Ramos (cell line): ENCODE data around the gene TMEM107.
"Not testable (repeated sequence)": the region's sequence is repeated elsewhere in the genome, so short reads cannot be mapped to it uniquely, and the experiment has no call there.

Experiments
- in situ Hi-C: fragments of 300-500 bp; cut with MboI; formaldehyde crosslinking; loops from one replicate; pipeline ENCODE4 v1.14.3; 2022; ENCODE audit warnings: low sequenced_read_pairs; ENCODE audit not compliant: unreplicated experiment

Gene TMEM107

DNA sequence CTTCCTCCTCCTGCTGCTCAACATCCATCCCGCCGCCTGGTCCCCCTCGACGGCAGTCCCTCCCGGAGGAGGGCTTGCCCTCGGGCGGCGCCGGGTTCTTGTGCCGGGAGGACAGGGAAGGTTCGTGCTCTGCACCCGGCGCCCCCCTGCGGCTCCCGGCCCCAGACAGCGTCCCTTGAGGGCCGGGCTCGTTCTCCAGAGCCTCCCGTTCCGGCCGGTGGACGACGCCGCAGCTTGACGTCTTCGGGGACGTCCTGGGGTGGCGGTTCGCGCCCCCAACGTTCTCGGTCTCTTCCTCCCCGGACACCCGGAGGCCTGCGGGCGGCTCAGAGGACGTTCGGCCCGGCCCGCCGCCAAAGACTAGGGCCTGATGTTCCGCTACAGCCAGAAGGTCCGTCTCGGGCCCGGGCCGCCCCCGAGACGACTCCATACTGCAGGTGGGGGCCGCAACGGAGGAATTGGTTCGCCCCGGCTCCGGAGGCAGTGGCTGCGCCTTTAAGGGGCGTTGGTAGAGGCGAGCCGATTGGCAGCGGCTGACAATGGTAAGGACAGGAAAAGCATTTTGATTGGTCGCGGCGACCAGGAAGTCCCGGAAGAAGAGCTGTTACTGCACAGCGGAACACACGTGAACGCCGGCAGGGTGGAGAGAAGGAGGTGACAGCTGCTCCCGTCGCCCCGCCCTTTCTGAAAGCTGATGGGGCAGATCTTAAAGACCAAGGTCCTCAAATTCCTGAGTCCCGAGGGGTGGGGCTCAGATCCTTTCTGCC is 13.7 kb upstream of the TMEM107 start, which contains the start of gene BORCS6:
BORCS6 (minus strand) TSS at position 470 of the 767 bp plus-strand sequence; CDS start at position 430, 40 bp downstream.
- in situ Hi-C loops: loop anchor here (5.0 kb wide), 1 partner anchor 63 kb away; no protein-coding TSS in a partner anchor

DNA sequence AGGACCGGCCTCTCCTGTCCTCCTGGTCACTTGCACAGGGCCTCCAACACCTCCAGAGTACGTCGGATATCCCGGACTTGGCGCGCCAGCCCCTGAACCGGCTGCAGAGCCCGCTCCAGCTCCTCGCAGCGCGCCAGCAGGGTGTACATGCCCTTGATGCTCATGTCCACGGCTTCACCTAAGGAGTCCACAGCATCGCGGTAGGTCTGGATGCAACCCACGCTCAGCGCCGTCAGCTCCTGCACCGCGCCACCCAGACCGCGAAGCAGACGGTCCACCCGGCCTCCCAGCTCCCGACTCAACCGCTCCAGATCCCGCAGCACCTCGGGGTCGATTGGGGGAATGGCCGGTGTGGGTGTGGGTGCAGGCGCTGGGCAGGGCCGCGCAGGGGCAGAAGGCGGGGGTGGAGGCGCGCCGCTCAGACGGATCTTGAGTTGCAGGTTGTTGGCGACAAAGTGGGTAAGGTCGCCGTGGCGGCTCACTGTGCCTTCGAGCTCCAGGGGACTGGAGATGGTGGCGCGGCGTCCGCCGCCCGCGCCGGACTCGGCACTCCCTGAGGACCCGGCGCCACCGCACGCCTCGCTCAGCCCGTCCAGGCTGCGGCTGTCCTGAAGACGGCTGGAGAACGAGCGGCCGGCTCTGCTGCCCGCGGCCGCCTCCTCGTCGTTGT is 13.0 kb upstream of the TMEM107 start:
- in situ Hi-C loops: loop anchor here (5.0 kb wide), 1 partner anchor 62 kb away; no protein-coding TSS in a partner anchor

DNA sequence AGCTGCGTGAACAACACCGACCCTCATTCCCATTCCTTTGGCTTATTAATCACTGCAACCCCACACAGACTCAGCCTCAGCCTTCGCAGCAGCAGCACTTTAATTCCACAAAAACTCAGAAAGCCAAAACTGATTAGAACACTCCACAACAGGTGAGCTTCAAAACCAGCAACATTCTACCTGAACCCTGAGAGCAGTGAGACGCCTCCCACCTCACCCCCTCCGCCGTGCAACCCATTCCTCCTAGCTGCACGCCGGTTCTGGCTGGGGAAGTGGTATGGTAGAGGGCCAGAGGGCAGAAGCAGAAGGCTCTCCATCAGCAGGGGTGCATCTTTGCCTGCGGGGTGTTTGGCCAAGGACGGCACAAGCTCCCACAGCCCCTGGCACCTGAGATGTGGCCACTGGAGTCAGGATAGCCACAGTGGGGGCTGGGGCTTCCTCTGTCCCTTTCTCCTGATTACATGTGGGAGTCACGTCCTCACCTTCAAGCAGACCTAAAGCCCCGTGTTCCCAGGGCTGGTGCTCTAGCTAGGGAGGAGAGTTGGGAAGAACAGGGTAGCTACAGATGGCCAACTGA is 12.2 kb upstream of the TMEM107 start:
- in situ Hi-C loops: loop anchor here (5.0 kb wide), 1 partner anchor 61 kb away; no protein-coding TSS in a partner anchor

DNA sequence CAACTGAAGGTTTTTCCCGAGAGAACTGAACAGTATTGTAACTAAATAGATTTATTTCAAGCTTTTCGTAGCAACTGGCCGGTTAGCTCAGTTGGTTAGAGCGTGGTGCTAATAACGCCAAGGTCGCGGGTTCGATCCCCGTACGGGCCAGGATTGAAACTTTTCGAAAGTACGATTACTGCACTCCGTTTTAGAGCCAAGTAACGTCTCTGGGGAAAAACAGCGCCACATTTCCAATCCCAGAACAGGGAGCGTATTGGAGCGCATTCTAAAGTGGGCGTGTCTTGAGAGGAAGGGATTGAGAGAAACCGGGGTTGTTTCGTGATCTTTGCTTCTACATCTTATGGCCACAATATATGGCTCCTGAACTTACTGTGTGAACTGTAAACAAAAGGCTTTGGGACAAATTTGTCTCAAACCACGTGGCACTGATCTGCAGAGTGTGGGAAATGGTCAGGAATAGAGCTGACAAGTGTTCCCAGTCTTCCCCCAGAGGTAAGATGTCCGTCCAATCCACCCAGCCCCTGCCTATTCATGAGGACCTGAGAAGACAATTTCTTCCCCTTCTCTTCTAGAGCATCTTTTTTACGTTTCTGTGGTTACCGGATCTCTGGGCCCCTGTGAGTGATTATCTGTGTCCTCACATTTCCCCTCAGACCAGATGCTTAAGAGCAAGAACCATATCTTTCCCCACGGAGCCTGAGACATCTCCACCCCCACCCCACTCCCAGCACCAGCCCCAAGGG is 11.5 kb upstream of the TMEM107 start:
- in situ Hi-C loops: loop anchor here (5.0 kb wide), 1 partner anchor 60 kb away; no protein-coding TSS in a partner anchor

DNA sequence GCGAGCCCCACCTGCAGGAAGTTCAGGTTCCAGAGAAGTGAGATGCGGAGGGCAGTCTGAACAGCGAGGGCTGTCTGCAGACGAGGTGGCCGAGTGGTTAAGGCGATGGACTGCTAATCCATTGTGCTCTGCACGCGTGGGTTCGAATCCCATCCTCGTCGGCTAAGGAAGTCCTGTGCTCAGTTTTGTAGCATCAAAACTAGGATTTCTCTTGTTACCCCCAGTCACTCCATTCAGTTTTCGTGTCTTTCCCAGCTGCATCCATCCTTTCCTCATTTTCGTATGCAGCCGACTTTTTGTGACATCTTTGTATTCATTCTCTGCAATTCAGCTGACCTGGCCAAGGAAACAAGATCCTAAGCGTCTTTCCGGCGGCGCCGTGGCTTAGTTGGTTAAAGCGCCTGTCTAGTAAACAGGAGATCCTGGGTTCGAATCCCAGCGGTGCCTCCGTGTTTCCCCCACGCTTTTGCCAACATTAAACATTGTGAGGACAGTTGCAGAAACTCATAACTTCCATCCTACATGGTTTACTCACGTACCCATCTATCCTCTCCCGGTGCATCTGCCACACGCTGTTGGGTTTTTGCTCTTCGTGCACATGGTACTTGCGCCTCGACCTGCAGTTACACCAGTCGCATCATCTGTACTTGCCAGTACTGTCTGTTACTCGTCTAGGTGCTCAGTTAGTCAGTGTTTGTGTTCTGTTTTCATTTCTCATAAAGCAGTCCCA is 10.8 kb upstream of the TMEM107 start:
- in situ Hi-C loops: loop anchor here (5.0 kb wide), 1 partner anchor 60 kb away; no protein-coding TSS in a partner anchor

DNA sequence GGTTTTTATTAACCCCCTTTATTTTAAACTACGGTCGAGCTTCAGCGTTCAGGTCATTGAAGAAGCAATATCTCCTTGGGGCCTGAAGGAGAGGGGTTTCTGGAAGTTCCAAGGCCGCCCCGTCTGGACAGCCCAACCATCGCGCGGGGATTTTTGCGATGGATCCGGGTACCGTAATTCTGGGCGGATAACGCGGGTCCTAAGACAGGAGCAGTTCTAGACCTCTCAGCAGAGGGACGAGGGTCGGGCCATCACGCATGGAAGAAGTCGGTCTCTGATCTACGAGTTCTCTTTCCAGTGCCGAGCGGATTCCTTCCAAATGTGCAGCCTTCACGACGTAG is 10.2 kb upstream of the TMEM107 start:
- in situ Hi-C loops: loop anchor here (5.0 kb wide), 1 partner anchor 59 kb away; no protein-coding TSS in a partner anchor

DNA sequence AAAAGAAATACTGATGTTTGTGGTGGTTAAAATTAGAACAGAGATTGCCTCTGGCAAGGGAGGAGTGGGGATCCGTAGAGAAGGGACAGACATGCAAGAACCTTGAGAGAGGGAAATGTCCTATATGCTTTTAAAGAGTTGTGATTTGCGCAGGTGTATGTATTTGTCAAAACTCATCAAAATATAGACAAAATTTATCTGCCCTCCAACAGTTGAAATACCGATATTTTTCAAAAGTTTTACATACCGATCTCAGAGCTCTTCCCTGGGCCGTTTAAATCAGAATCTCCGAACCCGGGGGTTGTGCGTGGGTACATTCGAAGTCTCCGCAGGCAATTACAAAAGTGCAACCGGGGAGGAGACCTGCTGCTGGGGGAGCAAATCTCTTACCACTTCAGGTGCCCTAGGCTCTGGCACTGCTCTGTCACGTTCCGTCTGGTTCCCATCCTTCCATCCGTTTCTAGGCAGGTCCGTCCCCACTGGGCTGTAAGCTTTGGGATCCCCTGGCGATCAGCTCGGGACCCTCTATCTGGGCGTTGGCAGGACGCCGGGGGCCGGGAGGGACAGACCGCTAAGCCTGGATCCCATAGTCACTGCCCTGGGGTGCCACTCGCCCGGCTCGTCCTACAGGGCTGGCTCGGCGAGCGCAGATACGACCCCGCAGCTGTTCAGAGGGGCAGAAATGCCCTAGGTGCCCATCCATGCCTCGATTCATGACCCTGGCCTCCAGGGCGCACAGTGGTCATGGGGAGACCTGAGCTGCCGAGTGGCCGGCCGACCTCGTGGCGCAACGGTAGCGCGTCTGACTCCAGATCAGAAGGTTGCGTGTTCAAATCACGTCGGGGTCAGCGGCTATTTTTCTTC is 9.6 kb upstream of the TMEM107 start:
- in situ Hi-C loops: loop anchor here (5.0 kb wide), 1 partner anchor 59 kb away; no protein-coding TSS in a partner anchor

DNA sequence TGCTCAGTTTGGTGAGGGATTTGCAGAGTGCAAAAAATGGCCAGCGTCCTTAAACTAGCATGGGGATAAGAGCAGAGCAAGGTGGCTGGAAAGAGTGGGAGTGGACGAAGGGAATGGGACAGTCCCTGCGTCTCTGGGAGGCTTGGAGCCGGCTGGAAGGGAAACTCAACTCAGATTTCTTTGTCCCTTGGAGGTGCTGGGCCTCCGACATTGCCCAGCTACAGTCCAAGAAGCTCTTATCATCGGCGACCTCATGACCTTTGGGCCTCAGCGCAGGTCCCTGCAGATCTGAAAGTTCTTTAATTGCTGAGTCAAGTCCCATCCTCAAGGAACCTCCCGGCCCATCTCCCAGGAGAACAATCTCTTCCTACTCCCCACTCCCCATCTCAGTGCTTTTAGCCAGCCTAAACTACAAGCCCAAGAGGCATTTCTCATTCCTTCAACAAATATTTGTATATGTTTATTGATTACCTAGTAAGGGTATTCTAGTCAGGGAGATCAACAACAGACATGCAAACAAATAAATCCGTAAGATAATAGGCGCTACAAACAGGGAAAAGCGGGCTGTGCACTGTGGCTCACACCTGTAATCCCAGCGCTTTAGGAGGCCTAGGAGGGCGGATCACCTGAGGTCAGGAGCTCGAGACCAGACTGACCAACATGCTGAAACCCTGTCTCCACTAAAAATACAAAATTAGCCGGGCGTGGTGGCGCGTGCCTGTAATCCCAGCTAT is 985 bp upstream of the TMEM107 start:
- in situ Hi-C loops: no loop called here

DNA sequence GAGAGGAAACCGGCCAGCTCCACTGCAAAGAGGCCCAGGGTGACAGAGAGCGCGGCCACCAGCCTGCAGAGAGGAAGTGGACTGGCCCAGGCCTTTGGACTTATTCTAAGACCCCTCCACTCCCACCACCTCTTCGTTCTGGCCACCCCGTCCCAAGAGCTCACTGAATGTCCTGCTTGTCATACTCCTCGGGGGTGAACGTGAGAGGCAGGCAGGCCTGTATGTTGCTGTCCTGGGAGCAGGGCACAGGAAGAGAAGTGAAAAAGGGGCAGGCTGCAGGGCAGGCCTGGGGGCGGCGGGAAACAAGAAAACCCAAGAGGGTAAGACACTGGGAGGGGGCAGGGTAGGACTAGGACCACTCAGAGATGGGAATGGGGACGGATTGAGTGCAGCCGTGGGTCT is 384 bp downstream of the TMEM107 start:
- in situ Hi-C loops: no loop called here

DNA sequence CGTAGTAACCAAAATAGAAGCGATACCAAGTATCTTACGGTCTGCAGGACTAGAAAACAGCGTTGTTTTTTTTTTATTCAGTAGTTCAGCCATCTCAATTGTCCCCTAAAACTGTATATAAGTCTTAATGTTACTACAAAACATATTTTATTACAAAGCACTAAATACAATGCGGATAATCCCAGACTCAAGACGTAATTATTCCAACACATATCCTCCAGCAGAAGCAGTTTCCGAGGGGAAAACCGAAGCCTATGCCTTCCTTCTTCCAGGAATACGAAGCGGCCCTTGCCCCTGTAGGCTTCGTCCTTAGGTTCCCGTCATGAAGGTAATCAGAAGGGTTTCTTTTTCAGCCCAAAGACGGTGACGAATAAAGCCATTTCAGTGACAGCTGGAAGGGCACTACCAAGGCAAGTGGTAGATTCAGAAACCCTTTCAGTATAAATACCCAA is 2.3 kb downstream of the TMEM107 start:
- in situ Hi-C loops: no loop called here

DNA sequence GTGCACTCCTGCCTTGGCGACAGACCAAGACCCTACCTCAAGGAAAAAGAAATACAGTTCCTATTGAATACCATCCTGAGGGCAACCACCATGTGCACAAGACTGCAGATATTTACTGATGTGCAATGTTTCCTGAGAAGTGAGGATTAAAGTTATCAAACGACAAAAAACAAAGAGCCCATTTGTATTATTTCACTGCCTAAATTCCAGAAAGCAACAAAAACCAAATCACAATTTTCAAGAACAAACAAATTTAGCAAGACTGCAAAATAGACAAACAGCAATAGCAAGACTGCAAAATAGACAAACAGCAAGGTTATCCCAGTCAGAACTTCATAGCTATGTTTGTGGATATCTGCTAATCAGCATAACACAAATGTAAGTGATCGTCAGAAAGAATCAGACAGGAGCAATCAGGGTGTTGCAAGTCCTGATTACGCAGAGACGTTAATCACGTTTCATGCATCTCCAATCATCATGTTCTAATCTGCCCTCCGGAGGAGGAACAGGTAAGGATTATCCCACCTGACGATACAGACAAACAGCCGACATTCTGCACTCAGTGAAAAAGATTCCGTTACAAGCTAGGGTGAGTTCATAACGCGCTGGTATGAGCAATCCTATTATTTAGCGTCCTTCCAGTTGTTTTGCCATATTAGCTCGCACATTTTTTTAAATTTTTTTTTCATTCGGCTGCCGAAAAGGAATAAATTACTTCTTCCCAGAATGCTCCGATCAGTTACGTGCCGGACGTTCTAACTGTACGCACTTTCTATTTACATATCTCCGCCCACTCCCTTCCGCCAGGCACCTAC is 2.9 kb downstream of the TMEM107 start:
- in situ Hi-C loops: no loop called here

DNA sequence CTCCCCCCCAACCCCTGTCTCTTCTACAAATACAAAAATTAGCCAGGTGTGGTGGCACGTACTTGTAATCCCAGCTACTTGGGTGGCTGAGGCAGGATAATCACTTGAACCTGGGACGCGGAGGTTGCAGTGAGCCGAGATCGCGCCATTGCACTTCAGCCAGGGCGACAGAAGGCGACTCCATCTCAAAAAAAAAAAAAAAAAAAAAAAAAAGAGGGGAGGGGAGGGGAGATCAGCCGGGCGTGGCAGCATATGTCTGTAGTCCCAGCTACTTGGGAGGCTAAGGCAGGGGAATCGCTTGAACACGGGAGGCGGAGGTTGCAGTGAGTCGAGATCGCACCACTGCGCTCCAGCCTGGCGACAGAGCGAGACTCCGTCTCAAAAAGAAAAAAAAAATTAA is 6.0 kb downstream of the TMEM107 start:
- in situ Hi-C loops: not testable (repeated sequence)

DNA sequence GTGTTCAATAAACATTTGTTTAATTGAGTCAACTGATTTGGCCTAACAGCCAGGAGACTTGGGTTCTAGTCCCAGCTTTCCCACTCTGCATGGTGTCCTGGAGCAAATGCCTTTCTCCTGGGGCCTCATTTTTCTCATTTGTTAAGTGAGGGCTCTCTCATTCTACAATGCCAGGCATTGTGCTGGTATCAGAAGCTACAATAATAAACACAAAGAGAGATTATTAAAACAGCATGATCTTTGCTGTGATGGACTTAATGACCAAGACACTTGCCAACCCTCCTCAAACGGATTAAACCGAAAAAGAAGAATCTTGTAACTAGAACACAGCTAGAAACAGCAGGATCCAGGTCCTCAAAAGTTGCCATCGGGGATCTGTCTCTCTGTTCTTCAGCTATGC is 8.7 kb downstream of the TMEM107 start:
- in situ Hi-C loops: no loop called here

DNA sequence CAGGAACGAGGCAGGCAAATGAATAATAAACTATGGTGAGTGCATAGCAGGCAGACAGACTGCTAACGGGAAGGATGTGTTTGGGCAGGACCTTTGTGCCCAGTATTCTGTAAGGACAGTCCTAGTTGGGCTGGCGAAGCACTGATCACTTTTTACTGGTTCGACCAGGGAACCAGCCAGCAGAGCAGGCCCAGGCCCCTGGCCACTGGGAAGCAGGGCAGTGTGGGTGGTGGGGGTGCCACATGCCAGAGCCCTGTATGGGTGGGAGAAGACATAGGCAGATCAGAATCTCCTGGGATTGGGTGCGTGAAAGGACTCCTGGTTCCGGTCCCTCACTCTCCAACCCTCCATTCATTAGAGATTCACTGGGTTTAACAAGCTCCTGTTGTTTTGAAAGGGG is 9.4 kb downstream of the TMEM107 start:
- in situ Hi-C loops: no loop called here

DNA sequence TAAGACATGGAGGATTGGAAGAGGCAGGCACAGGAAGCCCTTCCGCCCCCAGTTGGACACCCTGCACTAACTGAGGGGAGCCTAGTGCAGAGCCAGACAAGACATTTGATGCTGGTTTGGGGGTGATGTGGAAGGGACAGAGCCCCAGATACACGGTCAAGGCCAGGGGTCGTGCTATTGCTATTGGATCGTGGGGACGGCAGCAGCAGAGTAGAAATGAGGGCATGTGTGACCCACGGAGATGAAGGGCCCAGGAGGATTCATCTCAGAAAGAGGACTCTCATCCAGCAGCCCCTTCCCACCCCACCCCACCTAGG is 11.4 kb downstream of the TMEM107 start:
- in situ Hi-C loops: no loop called here

DNA sequence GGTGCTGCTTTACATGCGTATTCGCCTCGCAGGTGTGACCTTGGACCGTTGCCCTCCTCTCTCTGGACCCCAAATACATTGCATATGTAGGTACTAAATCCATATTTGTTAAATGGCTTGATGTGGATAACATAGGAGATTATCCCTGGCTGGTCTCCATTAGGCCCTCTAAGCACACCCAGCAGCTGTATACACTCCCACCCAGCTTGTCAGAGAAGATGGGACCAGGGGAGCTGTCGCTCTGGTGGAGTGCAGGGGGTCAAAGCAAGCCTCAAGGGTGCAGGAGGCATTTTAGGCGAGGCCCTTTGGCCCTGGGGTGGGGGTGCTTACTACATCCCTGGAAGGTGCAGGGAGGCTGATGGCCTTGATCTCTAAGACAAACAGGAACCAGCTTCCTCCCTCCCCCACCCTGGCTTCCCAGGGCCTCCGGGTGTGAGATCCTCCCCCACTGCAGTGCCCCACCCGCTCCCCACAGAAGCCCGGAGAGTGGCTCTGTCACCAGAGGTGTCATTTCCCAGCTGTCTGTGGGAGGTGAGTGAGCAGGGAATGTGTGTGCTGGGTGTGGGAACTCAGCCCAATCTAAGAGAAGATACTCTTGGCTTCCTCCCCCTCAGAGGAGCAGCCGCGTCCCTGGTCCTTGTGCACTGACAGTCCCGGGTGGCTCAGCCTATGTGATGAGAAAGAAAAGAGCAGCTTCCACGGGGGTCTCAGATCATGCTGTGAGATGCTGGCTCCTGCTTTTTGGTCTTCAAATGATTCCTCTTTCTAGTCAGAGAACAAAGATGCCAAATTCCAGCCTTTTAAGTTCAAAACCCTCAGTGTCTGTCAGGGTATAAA is 12.0 kb downstream of the TMEM107 start:
- in situ Hi-C loops: no loop called here
